GM12864 (cell line): Measurements from ENCODE around the gene SPEF2.
A peak's percentile ranks its signal among the peaks of the same experiment; 100 is the strongest.

Experiments used
- DNase-seq: peaks from one replicate; pipeline ENCODE4 v3.0.0-alpha.2; 2011; ENCODE audit warnings: low read depth
- H3K4me3 ChIP-seq: 2 replicates; pipeline ENCODE4 v1.5.1; 2011; ENCODE audit warnings: mild to moderate bottlenecking, low read depth, low read length, control low read depth
- TF ChIP-seq, protein P1 (sequence below): IDR thresholded peaks from 2 replicates; pipeline ENCODE4 v1.5.1; 2011; ENCODE audit warnings: low read depth, mild to moderate bottlenecking, moderate library complexity, low read length, control low read depth, inconsistent platforms; ENCODE audit errors: missing control alignments

SPEF2 gene

DNA sequence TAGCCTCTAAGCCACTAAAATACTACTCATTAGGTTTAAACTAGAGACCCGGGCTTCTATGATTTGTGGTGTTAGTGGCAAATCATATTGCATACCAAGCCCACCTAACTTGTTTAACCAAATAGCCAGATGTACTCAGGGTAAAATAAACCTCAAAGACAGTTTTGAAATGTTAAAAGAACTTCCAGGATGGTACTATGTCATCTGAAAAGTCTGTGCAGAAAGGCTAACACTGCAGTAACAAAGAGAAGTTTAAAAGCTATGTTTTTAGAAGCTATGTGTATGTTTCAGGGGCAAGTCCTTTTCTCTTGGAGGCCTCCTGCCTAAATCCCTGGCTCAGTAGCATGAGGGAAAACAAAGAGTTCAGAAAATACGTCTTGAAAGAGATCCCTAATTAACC is 154.2 kb downstream of the SPEF2 start:
- TF ChIP-seq, protein P1, sequence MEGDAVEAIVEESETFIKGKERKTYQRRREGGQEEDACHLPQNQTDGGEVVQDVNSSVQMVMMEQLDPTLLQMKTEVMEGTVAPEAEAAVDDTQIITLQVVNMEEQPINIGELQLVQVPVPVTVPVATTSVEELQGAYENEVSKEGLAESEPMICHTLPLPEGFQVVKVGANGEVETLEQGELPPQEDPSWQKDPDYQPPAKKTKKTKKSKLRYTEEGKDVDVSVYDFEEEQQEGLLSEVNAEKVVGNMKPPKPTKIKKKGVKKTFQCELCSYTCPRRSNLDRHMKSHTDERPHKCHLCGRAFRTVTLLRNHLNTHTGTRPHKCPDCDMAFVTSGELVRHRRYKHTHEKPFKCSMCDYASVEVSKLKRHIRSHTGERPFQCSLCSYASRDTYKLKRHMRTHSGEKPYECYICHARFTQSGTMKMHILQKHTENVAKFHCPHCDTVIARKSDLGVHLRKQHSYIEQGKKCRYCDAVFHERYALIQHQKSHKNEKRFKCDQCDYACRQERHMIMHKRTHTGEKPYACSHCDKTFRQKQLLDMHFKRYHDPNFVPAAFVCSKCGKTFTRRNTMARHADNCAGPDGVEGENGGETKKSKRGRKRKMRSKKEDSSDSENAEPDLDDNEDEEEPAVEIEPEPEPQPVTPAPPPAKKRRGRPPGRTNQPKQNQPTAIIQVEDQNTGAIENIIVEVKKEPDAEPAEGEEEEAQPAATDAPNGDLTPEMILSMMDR = no peak
- H3K4me3 ChIP-seq = no peak overlapping the region
- no peak for DNase-seq

DNA sequence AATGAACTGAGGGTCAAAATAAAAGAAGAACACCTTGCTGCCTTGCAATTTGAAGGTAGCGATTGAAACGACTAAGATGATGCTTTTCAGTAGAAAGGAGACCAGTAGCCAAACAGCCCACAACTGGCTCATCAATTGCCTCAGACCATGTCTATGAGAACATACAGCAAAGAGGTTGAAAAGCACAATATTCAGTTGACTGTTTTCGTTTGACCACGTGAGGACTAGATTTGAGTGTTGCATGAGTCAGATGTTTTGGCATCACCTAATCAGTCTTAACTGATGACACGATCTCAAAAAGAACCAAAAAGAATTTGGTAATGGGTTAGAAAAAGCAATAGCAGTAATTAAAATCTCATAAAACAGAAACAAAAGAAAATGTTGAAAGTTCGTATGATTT is 156.3 kb downstream of the SPEF2 start:
- no peak overlapping the region for H3K4me3 ChIP-seq
- no peak for DNase-seq

DNA sequence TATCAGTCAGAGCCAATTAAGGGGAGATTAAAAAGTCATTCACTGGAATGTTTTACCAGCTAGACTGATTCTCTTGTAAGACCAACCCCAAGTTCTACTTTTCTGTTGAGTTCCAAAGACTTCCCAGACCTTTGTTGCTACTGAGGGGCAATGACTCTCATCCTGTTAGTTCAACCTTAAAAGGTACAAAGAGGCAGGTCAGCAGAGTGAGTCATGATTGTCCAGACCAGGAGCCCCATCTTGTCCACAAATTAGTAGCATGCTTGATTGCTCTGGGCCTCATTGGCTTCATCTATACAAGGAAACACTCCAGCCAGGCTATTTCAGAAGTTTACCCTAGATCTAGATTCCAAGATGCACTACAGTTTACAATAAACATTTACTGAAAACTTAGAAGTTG is 159.1 kb downstream of the SPEF2 start:
- H3K4me3 ChIP-seq = no peak overlapping the region
- no peak for DNase-seq
- TF ChIP-seq, protein P1 = no peak

More for the DNA sequence above, 156.3 kb downstream of the SPEF2 start:
- TF ChIP-seq, protein P1 = no peak

DNA sequence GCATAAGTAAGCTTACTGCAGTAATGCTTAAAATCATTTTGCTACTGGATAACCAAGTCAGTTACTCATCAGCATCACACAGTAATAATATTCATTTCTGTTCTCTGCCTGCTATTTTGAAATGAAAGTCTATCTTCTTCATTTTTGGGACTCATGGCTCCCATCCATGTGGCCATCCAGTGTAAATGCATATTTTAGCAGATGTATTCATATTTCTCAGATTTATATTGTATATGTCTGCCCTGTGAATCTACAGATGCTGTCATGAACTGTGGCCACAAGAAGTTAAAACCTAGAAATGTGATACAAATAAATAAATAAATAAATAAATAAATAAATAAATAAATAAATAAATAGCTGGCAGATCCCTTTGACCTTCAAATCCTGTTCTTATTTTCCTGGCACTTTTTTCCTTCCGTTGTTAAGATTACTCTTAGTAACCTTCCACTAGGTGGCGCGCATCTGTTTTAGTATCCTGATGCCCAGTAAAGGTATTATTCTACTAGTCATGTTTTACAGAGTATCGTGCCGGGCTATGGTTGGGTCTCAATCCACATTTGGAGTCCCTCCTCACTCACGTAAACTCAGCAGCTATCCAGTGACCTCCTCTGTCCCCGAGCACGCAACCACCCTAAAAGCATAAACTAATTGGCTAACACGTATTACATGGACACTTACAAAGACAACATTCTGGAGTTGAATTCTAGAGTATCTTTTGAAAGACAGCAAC is 159.9 kb downstream of the SPEF2 start:
- TF ChIP-seq, protein P1 = peak; percentile 60

DNA sequence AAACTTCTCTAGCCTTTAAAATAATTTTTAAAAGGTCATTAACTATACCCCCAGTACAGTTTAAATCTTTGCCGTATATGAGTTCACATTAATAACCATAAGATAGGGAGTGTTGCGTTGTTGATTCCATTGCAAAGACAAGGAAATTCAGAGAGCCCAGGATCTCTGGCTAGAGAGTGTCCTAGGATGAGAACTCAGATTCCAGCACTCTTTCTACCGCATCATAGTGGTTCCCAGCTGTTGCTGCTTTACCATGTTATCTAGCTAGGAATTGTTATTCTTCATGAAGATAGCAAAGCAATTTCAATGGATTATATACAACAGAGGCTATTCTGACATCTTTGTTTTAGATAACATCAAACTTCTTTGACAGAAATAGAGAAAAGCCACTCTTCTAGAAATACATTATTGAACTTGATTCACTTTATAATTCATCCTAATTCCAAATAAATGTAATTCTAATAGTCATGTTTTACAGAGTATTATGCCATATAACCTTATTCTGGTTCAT is 160.7 kb downstream of the SPEF2 start:
- no peak overlapping the region for H3K4me3 ChIP-seq
- DNase-seq = no peak
- TF ChIP-seq, protein P1 = no peak

More for the DNA sequence above, 159.9 kb downstream of the SPEF2 start:
- DNase-seq = peak; percentile 15
- H3K4me3 ChIP-seq = no peak overlapping the region

DNA sequence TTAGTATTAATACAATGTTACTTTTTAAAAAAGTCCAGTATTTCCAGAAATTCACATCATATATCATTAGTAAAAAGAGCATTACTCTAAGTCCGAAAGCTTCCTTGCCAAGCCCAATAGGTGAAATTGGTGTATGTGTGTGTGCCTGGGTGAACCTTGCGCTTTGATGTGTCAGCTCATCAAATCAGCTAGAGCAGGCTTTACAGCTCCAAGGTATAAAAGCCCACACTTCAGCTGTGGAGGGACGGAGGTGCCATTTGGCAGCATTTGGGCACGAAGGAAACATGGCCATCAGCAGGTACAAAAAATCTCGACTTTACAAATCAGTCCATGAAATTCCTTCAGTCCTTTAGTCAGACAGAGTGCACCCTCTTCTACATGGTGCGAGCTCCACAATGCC is 162.6 kb downstream of the SPEF2 start:
- no peak for DNase-seq
- TF ChIP-seq, protein P1 = no peak
- H3K4me3 ChIP-seq = no peak overlapping the region

DNA sequence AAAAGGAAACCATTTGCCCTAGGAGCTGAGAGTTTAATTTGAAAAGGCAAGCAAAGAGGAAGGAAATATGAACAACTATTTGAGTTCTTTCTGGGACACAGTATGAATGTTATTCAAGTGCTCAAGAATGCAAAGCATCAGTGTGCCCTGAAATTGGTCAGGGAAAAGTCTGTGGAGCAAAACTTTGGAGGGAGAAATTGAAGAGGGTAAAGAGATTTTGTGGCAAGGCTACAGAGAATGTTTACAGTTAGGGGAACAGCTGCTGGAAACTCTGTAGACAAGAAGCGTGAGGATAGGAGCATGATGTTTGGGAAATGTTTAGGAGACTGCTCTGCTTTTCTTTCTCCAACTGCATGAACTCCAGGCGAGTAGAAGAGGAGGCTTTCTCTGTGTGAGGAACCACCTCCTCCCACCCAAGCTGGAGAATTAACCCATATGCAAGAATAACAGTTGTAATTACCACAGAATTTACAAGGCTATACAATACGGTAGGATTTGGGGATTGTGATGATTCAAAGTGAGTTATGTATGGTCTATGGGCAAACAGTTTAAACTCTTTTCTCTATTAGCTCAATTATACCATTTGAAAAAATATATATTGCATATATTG is 163.6 kb downstream of the SPEF2 start:
- no peak for DNase-seq
- H3K4me3 ChIP-seq = no peak overlapping the region
- TF ChIP-seq, protein P1 = no peak
